NCI-H2196 (cell line): Measurements from ENCODE around the gene AGPAT4.

Experiments
- DNase-seq: peaks from one replicate; lab custom pipeline; 2025; ENCODE audit not compliant: unreplicated experiment; lab: John Stamatoyannopoulos, UW

Gene AGPAT4

GRCh38 chr6:161256407-161256806 lies 17.5 kb downstream of the AGPAT4 start:
- no peak for DNase-seq

GRCh38 chr6:161255518-161255917 lies 18.3 kb downstream of the AGPAT4 start:
- no peak for DNase-seq

GRCh38 chr6:161254464-161255253 lies 19.2 kb downstream of the AGPAT4 start:
- DNase-seq: no peak

- DNase-seq: no peak
Measured at GRCh38 chr6:161254126-161254463, 19.8 kb downstream of the AGPAT4 start.

GRCh38 chr6:161251345-161251744 lies 22.5 kb downstream of the AGPAT4 start:
- no peak for DNase-seq

- no peak for DNase-seq
Measured at GRCh38 chr6:161249327-161249726, 24.5 kb downstream of the AGPAT4 start.

- no peak for DNase-seq
Measured at GRCh38 chr6:161246725-161247124, 27.1 kb downstream of the AGPAT4 start.

GRCh38 chr6:161245363-161245762 lies 28.5 kb downstream of the AGPAT4 start:
- DNase-seq: no peak

GRCh38 chr6:161244725-161245124 lies 29.1 kb downstream of the AGPAT4 start:
- DNase-seq: no peak

GRCh38 chr6:161242779-161243693 lies 30.8 kb downstream of the AGPAT4 start:
- no peak for DNase-seq

- DNase-seq: no peak
Measured at GRCh38 chr6:161242113-161242512, 31.7 kb downstream of the AGPAT4 start.

GRCh38 chr6:161239001-161239400 lies 34.9 kb downstream of the AGPAT4 start:
- DNase-seq: no peak

- DNase-seq: no peak
Measured at GRCh38 chr6:161238500-161238899, 35.4 kb downstream of the AGPAT4 start.

- DNase-seq: no peak
Measured at GRCh38 chr6:161238081-161238480, 35.8 kb downstream of the AGPAT4 start.

- no peak for DNase-seq
Measured at GRCh38 chr6:161237176-161237575, 36.7 kb downstream of the AGPAT4 start.

GRCh38 chr6:161235776-161236633 lies 37.9 kb downstream of the AGPAT4 start:
- DNase-seq: no peak

- no peak for DNase-seq
Measured at GRCh38 chr6:161233986-161234661, 39.7 kb downstream of the AGPAT4 start.

- DNase-seq: no peak
Measured at GRCh38 chr6:161232467-161232866, 41.4 kb downstream of the AGPAT4 start.

- DNase-seq: no peak
Measured at GRCh38 chr6:161232010-161232409, 41.9 kb downstream of the AGPAT4 start.

- DNase-seq: no peak
Measured at GRCh38 chr6:161230339-161230738, 43.5 kb downstream of the AGPAT4 start.
